ENCODE results near the gene UGT1A6.

UGT1A6 gene

DNA sequence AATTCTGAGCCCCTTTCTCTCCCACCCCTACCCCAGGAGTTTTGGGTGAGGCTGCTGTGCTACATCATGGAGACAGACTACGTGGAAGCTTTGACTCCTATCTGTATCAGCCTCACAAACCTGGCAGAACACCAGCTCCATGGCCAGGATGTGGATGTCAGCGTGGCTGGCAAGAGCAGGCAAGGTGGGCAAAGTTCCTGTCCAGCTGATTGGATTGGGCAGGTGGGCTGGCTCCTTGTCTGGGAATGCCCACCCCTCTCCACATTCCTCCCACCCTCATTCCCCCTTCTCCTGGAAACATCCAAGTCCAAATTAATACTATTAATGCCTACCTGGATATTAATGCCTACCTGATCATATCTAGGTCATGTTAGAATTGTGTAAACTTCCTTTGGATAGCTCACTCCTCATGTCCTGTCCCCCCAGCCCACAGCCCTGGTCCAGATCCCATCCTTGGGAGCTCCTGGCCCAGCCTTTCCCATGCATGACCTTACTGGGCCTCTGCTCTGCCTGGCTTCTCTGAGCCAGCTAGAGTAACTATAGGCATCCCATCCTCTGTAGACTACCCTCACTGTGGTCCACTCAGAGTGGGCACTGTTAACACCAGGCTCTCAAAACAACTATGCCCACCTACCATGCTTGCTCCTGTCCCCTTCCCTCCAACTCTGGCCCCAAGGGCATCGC is 109.6 kb downstream of the UGT1A6 start:
- DNase-seq (ENCODE audit: low read depth): no peak

DNA sequence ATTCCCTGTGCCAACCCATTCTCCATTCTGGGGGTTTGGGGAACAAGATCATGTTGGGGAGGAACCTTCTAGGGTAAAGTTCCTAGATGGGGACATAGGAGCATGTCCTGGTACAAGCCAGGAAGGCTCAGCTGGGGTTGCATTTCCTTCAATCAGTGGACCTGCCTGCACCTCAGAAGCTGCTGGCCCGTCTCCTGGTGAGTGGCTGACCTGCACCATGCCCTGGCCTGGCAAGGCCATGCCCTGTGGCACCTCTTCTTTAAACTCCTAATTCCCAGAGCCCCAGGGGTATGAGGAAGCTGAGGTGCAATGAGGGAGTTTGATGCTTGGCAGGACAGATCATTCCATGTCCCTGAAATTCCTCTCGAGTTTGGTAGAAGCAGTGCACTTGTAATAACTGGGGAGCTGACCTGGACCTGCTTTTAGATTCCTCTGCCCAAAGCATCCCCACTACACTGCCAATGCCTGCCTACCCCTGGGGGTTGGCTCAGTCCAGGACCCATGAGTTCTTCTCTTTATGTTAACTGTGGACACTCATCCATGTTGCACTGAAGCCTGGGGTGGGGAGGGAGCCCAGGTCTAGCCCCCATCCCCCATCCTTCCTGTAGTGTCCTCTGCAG is 110.7 kb downstream of the UGT1A6 start:
- no peak for DNase-seq (ENCODE audit: low read depth)

DNA sequence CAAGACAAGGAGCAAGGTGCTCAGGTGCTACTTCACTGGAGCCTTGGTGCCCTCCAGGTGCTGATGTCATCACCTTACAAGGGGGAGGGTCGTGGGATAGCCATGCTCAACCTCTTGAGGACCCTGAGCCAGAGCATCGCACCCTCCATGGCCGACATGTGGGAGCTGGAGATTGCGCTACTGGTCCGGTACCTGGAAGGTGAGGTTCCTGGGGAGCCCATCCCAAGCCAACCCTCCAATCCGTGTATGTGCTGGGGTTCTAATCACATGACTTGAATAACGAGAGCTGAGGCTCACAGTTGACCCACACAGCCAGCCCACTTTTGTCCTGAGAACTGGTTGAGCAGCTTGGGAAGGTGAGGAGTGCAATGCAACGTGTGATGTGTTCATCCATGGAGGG is 111.3 kb downstream of the UGT1A6 start:
- no peak for DNase-seq (ENCODE audit: low read depth)

DNA sequence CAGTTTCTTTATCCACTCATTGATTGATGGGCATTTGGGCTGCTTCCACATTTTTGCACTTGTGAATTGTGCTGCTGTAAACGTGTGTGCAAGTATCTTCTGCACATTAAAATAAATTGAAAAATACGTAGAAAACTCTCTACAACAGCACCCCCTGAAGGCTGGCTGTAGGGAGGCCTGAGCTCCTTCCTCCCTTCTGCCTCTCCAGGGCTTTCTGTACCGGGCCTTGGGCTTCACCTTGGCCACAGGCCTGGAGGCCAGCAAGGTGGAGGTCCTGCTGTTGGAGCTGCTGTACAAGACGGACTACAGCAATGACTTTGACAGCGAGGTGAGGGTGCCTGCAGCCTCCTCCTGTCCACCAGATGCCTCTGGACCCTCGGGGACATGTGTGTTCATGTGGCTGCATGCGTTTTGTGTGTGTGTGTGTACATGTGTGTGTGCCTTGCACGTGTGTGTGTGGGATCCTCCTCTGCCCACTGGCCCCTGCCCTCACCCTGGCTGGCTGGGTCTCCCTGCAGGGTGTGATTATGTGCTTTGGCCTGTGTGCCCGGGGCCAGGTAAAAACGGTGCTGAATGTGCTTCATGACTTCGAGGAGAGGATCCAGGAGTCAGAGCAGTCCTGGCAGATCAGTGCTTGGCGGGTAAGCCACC is 114.7 kb downstream of the UGT1A6 start:
- DNase-seq (ENCODE audit: low read depth): no peak

DNA sequence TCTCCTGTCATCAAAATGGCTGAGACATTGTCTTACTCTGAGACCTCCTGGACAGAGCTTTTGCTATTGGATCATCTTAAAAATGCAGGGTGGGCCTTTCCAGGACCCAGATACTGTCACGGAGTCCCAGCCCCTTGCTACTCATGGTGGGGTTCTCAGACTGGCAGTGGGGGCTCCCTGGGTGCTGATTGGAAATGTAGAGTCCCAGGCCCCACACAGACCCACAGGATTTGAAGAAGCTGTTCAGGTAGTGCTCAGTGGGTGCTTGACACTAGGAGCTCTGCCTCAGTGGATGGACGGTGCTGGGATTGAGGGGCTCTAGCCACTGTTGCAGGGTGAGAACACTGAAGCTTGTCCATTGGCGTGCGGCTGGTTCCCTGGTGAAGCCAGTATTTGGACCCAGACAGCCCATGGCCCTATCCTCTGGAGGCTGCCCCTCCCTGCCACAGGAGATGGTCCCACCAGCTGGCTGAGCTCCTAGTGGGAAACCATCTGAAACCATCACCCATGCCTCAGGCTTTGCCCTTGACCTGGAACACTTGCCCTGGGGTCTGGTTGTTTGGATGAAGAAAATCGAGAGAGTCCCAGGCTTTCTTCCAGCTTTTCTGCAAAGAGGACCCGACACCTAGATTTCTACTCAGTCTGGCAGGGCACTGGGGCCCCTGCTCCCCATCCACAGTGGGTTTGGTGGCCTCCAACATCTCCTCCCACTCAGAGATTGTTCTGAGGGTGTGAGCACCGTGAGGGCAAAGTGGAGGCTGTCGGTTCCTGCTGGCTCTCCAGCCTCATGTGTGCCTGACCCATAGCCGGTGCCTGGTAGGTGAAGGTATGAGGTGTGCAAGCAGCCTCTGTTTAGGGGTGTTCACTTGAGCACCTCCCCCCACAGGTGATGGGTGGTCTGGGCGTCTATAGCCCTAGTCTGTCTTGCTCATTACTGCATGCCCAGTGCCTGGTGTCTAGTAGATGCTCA is 115.6 kb downstream of the UGT1A6 start:
- no peak for DNase-seq (ENCODE audit: low read depth)

DNA sequence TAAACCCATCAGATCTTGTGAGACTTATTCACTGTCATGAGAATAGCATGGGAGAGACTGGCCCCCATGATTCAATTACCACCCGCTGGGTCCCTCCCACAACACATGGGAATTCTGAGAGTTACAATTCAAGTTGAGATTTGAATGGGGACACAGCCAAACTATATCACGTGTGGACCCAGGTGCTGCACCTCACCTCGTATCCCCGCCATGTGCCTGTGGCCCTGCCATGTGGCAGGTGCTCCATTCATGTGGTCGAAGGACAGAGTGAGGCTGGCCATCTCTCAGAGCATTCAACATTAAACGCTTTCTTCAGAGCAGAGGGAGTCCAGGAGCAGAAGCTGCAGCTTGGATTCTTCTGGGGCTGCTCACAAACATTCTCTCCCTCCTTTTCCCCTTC is 117.7 kb downstream of the UGT1A6 start:
- DNase-seq (ENCODE audit: low read depth): no peak

DNA sequence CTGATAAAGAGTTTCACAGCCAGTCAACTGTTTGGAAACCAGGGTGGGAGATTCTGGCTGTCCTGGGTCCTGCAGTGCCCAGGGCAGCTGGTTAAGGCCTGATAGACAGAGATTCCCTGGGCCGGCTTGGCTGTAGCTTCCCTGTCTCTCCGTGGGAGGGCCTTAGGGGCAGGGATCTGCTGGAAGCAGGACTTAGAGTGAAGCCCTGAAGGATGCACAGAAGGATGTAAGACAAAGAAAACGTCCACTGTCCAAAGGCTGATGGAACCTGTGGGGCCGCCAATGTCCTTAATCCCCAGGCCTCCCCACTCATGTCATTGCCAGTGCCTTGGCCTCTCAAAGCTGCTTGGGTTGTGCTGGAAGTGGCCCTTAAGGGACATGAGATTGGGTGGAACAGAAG is 118.4 kb downstream of the UGT1A6 start:
- no peak for DNase-seq (ENCODE audit: low read depth)

DNA sequence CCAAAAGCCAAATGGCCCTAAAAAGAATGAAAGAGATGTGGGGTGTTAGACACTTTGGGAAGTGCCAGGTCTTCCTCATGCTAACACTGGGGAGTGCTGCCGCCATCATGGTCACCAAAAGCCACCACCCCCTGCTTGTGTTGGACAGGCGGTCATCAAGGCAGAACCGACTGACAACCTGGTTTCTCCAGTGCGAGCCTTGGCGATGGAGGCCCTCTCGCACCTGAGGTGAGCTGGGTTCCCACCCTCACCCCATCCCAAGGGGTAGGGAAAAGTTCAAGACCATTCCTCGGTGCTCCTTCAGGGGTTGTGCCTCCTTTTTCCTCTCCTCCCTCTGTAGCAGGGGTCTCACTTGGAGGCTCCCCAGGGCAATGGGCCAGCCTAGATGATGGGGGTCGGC is 119.0 kb downstream of the UGT1A6 start:
- no peak for DNase-seq (ENCODE audit: low read depth)

DNA sequence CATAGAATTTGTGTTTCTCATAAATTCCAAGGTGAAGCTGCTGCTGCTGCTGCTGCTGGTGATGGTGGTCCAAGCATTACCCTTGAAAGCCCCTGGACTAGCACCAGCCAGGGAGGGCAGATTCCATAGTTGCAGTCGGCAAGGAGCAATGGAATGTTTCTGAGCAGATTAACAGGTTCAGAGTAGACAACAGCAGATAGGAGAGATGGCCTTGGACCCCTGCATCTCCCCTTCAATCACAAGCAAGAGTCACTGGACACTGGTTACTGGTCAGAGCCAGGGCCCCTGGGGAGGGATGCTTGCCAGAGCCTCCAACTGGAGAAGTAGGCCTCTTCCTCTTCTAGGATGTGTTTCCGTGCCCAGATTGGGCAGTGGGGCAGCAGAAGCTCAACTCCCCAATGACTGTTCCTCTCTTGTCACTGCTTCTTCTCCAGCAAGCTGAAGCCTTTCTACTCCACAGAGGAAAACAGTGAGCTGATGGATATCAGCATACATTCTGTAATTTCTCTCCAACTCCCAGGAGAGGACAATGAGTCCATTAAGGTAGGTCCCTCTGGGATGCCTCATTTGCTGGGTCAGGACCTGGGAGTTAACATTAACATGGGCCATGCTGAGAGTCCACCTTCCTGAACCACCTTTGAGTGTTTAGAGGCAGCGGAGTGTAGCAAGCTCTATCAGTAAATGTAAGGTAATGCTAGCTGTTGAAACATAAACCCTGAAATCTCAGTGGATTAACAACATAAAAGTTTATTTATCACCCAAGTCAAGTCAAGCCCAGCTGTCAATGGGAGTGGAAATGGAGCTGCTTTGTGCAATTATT is 120.8 kb downstream of the UGT1A6 start:
- no peak for DNase-seq (ENCODE audit: low read depth)

DNA sequence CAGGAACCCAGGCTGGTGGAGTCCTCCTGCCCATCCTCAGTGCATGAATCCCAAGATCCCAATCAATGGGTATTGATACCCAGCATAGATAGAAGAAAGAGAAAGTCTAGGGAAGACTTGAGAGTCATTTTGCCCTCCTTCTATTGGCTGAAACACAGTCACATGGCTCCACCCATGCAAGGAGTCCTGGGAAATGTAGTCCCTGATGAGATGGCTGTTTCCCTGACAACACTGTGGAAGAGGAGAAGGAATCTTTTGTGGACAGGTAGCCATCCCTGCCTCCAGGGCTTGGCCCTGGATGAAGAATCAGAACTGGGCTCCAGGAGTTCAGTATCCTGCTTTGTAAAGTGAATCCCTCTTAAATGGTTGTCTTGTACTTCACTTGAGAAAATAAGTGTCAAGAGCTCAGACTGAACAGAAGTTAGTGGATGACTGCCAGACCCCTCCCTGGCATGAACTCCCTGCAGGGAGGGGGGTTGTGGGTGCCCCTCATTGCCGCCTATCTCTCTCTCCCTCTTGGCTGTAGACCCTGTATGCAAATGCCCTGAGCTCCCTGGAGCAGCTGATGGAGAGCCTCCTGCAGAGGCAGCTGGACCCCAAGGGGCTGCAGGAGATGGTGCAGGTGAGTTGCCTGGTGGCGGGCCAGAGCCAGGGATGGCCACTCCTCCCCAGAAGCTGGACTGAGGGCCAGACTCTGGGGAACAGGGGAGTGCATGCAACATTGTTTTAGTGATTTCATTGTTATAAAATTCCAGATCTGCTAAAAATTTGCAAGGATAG is 121.6 kb downstream of the UGT1A6 start:
- no peak for DNase-seq (ENCODE audit: low read depth)

DNA sequence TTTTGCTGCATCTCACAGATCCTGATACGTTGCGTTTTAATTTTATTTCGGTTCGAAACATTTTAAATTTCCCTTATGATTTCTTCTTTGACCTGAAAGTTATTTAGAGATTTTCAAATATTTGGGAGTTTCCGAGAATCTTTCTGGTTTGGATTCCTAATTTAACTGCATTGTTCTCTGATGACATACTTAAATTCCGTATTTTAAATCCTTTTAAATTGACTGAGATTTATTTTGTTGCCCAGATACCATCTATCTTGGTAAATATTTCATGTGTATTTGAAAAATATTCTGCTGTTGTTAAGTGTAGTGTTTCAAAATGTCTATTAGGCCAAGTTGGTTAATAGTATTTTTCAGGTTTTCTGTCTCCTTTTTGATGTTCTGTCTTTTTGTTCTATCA is 123.2 kb downstream of the UGT1A6 start:
- no peak for DNase-seq (ENCODE audit: low read depth)

DNA sequence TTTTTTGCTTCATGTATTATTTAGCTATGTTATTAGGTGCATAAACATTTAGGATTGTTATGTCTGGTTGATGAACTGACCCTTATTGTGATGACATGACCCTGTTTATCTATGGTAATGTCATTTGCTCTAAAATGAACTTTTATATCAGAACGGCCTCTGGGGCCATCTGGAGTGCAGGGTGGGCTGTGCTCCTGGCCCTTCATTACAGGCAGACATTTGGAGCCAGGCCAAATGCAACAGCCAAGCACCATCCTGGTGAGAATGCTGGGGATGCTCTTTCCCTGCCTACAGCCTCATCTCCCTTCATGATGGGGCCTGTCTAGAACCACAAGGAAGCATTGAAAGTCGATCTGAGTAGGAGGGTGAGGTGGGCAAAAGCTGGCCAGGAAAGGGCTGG is 123.6 kb downstream of the UGT1A6 start:
- DNase-seq (ENCODE audit: low read depth): no peak

DNA sequence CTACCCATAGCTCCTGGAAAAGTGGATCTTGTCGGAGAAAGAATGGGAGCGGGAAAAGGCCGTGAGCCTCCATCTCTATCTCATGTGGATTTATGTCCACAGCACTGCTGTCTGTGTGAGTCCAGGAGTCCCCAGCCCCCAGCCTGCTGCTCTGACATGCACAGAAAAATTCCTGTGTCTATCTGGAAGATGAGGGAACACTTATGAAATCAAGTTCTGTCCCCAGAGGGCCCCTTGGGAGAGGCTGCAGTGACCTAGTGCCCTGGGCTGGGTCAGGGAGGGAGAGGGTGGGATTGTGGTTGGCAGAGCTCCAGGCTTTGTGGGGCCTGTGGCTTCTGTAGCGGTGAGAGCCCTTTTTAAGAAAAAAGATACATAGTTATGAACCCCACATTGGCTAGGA is 124.1 kb downstream of the UGT1A6 start:
- DNase-seq (ENCODE audit: low read depth): no peak

DNA sequence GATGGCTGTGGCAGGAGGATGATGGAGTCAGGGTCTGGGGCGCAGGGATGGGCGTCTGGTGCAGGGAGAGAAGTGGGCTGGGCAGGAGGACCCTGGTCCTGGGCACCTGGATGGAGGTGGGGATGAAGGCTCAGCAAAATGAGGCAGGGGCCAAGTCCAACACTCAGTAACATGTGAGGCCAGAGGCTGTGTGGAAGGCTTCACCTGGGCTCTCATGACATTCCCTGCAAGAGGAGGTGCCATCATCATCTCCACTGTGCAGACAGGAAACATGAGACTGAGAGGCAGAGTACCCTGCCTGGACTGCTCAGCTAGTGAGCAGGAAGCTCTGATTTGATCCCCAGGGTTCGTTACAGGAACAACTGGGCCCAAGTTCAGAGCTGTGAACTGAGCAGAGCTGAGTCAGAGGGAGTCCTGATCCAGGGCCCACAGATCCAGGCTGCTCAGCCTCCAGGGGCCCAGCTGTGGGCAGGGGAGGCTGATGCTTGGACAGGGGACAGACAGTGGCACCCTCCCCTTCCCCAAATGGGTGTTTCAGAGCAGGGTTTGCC is 124.7 kb downstream of the UGT1A6 start:
- no peak for DNase-seq (ENCODE audit: low read depth)

DNA sequence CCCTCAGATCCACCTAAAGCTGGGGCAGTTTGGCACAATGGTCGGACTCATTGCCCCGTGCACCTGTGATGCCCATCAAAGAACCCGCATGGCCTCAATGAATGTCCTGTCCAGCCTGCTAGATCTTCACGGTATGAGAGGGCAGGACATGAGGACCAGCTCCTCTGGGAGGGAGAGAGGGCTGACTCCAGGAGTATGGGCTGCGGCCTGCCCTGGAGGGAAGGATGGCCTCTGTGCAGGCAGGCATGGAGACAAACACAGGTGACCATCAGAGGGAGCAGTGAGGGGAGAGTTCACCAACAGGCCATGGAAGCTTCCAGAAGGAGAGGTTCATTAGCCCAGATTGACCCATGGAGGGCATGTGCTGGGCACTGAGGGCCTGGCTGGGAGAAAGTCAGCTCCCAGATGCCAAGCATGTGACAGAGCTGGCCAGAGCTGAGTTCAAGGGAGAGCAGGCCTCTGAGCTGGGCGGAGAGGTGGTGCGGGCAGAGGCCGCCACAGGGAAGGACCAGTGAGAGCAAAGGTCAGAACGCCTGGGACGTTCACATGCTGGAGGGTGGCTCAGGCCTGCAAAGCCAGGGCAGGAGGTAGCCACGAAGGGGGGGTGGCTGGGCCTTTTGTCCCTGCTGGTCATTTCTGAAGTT is 125.4 kb downstream of the UGT1A6 start:
- DNase-seq (ENCODE audit: low read depth): no peak

DNA sequence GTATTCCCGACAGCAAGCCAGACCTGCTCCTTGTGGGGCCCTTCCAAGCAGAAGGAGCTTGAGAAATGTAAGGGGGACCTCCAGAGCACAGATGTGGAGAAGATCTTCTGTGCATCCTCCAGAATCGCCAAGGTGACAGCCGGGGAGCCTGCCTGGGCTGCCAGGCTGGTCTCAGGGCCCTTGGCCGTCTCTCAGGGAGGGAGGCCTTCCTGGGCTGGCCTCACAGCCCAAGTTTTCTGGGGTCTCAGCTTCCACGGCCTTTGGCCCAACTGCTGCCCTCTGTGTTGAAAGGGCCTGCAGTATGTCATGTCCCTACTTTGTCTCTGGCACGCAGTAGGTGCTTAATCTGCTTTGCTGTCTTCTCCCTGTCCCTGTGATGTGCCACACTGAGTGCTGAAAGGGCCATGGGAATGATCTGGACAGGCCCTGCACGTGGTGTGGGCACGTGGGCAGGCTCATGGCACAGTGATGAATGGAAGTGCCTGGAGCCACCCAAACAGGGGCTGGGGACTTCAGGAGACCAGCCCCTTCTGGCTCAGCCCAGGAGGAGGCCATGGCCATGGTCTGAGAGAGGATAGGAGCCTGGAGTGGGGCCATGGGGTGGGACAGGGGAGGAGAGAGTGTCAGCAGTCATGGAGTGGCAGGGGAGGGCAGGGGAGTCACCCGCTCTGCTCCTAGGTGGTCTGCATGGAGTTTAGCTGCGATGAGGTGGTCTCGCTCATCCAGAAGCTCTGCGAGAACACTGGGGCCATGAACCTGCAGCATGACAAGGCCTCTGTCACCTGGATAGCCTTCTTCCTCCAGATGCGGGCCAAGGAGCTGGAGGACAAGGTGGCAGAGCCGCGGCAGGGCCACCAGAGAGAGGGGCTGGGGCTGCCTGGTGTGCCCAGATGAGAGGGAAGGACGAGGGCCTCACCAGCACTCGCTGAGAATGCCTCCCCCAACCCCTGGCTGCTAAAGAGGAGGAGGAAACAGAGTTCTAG is 126.2 kb downstream of the UGT1A6 start:
- DNase-seq (ENCODE audit: low read depth): no peak

DNA sequence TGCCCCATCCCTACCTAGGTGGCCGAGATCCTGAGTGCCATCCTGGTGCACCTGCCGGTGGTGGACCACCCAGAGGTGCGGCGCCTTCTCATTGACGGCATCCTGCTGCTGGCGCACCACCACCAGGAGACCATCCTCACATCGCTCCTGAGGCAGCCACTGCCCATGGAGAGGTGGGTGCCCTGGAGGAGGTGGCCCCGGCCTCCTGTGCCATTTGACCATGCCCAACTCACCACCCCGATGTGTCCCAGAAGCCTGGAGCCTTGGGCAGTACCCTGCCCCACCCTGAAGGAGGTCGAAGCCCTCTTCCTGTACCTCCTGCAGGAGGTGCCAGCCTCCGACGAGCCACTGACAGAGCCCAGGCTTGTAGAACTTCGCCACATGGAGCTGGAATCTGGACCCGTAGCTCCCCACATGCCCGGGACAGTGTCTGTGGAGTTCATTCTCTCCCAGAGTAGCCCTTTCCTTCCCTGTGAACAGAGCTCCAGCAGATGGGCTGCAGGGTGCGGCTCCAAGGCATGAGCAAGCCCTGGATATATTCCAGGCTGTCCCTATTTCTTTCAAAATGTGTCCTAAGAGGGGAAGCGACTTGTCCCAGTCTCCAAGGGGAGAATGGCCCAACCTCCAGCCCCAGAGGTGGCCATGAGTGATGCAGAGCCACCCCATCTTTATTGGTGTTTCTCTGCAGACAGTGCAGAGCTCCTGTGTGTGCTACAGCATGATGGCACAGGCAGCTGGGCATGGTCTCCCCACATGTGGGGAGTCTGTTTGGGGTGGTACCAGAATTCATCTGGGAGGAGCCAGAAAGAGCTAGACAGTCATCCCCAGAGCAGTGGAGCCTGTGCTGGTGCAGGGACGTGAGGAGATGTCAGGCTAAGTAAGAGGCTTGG is 127.4 kb downstream of the UGT1A6 start:
- no peak for DNase-seq (ENCODE audit: low read depth)

DNA sequence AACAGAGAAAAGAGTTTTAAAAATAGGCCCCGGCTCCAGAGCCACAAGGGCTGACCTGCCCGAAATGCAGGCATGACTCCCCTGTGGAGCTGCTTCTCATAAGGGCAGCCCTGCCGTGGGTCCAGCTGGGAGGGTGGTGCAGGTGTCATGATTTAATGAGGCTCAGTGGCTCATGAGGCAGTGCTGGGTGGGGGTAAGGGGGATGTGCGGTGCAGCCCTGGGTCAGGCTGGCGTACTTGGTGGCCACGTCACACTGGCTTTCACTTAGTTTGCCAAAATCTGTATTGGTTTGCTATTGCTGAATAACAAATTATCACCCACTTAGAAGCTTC is 128.1 kb downstream of the UGT1A6 start:
- no peak for DNase-seq (ENCODE audit: low read depth)
